ENCODE results near the gene STPG1.

The STPG1 gene

GRCh38 chr1:24392982-24393650 is 20.5 kb downstream of the STPG1 start:
- DNase-seq (ENCODE audit: low read depth), result no peak

- DNase-seq (ENCODE audit: low read depth), result no peak
Observed at GRCh38 chr1:24392604-24392946, 21.0 kb downstream of the STPG1 start.

GRCh38 chr1:24391882-24392603 is 21.5 kb downstream of the STPG1 start:
- DNase-seq (ENCODE audit: low read depth), result no peak

GRCh38 chr1:24390924-24391782 is 22.4 kb downstream of the STPG1 start:
- no peak for DNase-seq (ENCODE audit: low read depth)

GRCh38 chr1:24389231-24389678 is 24.3 kb downstream of the STPG1 start:
- DNase-seq (ENCODE audit: low read depth), result no peak

DNA sequence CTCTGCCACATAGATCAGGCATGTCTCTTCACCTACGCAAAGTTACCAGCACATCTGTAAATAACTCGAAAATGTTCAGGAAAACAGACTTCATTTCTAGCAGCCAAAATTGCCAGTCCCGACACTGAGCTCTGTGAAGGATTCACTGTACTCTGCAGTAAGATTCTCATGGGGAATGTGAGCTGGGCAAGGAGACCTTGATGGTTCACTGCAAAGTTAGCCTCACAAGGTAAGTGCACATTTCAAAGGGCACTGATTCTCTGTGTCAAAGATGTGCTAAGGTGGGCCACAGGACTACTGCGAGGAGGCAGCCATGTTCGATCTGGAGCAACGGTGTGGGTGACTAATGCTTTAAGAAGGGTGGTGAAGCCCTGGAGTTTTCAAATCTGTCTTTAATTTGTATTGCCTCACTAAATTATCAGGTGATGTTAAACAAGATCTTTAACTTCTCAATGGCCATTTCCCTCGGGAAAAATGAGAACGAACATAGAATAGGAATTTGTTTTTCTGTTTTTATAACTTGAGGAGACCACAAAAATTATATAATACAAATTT is 25.2 kb downstream of the STPG1 start:
- no peak for DNase-seq (ENCODE audit: low read depth)

DNA sequence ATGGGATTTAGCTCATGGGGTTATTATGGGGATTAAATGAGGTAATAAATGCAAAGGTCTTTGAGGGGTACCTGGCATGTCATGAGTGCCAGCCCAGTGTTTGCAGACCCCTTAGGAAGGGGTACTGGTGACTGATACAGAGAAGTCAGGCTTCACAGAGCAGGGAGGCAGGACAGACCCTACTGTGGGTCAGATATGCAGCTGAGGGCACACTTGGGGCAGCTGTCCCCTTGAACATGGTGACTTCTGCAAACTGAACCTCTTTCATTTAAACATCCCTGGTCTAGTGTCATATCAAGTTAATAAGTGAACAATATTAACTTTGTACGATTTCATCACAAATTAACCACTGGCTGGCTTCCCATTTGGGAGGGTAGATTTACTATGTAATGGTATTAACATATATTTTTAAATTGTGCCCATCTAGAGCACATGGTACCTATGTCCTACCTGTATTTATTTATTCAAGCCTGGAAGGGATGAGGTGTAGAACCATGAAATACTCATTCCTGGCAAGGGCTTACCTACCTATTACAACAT is 25.9 kb downstream of the STPG1 start:
- DNase-seq (ENCODE audit: low read depth), result no peak

DNA sequence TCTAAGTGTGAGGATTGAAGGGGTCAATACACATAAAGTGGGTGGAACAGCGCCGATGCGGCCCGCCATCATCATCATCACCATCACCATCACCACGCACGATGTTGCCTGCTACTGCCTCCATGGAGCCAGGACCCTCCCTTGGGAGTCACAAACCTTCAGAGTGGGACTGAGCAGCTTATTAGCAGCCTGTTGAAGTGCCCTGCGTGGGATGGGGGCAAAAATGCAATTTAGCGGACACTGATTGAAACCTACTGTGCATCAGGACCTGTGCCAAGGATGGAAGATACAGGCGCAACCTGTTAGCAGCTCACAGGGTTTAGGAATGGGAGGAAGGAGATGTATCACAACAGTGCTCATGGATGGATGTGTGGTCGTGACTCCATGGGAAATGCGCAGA is 26.7 kb downstream of the STPG1 start:
- DNase-seq (ENCODE audit: low read depth), result no peak

GRCh38 chr1:24386241-24386640 is 27.3 kb downstream of the STPG1 start:
- DNase-seq (ENCODE audit: low read depth), result no peak

DNA sequence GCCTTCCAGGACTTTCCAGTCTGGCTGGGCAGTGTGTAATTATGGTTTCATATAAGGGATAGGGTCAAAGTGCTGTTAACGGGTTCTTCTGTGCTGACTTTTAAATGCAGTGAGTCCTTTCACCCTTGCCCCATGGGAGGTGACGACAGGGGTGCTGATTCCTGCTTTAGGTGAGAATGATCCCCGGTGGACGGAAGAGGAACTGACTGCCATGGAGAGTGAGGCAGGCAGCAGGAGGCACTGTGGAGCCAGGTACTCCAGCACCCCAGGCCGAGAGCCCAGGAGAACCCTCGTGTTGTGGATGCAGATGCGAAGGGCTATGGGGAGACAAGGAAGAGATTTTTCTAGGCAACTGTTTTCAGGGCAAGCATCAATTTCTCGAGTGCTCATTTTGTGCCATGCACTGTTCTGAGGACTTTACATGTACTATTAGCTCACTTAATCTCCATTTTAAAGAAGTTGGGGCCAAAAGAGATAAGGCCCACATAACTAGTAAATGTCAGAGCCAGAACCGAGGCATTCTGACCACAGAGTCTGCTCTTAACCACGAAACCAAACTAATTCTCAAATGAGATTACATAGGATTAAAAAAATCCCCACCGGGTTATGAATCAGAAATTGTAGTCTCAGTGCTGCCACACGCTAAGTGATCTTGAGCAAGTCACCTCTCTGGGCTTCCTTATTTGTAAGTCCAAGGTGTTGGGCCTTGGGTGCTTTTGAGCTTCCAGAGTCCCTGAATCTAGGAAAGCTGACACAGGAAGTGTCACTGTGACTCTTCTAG is 28.2 kb downstream of the STPG1 start:
- no peak for DNase-seq (ENCODE audit: low read depth)

GRCh38 chr1:24384251-24385090 is 29.1 kb downstream of the STPG1 start:
- DNase-seq (ENCODE audit: low read depth), result no peak

DNA sequence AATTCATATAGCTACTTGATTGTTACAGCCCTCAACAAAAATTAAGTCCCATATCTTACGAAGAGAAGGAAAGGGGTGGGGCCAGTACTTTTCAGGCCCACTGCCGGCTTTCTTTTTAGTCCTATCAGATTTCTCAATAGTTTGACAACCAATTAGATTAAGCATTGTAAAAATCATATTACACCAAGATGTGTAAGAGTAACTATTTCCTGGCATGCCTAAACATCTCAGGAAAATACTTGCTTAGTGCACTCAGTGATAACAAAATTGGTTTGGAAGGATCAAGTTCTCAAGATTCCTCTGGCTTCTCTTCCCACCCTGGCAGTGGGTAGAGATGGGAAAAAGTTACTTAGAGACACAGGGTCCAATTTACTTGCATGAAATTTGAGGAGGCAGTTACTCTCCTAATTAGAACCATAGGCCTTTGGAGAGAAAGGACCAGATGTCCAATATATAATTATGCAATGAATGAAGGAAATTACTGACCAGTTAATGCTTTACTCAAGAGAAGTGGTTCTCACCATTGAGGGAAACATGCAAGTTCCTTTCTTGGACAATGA is 30.1 kb downstream of the STPG1 start:
- DNase-seq (ENCODE audit: low read depth), result no peak

DNA sequence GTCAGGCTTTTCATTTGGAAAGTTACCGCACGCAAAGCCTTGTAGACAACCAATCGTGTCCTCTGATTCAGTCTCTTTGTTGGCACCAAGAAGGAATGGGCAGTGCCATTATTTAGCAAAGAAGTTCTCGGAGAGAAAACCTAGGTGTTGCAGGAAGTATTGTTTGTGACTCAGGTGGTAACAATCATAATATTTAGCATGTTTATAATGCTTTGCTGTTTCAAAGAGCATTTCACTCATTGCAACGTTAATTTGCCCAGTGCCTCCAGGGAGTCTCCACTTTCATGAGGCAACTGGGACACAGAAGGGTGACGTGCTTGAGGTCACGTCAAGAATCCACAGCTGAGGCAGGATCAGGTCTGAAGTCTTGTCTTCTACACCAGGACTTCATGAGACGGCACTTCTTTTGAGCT is 31.4 kb downstream of the STPG1 start:
- no peak for DNase-seq (ENCODE audit: low read depth)

- DNase-seq (ENCODE audit: low read depth), result no peak
Observed at GRCh38 chr1:24381256-24381655, 32.3 kb downstream of the STPG1 start.

DNA sequence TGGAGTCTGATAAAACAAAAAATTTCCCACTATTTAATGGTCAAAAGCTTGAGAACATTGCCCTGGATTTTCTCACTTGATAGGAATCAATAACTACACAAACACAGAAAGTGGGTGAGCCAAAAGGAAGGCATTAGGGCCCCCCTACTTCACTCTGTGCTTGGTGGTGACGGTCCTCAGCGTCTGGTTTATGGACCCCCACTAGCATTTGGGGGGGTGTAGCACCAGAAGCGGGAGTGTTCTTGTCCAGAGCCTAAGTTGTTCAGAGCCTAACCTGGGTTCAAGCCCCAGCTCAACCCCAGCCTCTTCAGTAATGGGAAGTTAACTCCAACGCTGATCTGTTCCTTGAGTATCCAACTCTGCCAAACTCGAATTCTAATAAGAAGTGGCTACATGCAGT is 33.1 kb downstream of the STPG1 start:
- DNase-seq (ENCODE audit: low read depth), result no peak

- DNase-seq (ENCODE audit: low read depth), result no peak
Observed at GRCh38 chr1:24379733-24380315, 33.8 kb downstream of the STPG1 start.

- DNase-seq (ENCODE audit: low read depth), result no peak
Observed at GRCh38 chr1:24374891-24375786, 38.4 kb downstream of the STPG1 start.

- DNase-seq (ENCODE audit: low read depth), result no peak
Observed at GRCh38 chr1:24373710-24374109, 39.9 kb downstream of the STPG1 start.

DNA sequence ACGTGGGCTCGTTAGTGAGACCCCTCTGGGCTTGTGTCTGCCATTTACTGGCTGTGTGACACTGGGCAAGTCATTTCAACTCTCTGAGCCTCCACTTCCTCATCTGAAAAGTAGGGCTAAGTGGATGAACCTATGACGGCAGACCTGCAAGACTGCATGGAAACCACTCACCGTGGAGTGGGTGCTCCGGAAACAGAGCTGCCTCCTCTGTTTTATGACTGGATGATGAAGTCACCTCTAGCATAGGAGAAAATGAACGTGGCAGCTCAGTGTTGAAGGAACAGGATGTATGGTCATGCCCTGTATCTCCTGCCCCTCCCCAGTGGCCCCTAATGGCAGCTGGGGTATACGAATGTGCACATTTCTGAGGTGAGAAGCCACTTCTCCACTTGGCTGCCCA is 40.5 kb downstream of the STPG1 start:
- DNase-seq (ENCODE audit: low read depth), result no peak
